Trophoblast cell (in vitro differentiated cells and primary cell): ENCODE measurements around the gene FBXO22.

Source experiments
- DNase-seq, 2 donors: peaks; one replicate each; pipeline ENCODE4 v3.0.0-alpha.2; 2016
- H2AFZ ChIP-seq: 2 replicates; pipeline ENCODE4 v1.6.1; 2013; ENCODE audit warnings: low read length, moderate library complexity, mild to moderate bottlenecking; ENCODE audit not compliant: insufficient read depth, poor library complexity
- H2AK5ac ChIP-seq: 2 replicates; pipeline ENCODE4 v1.6.1; 2013; ENCODE audit warnings: mild to moderate bottlenecking, low read length
- H2BK120ac ChIP-seq: 2 replicates; pipeline ENCODE4 v1.6.1; 2013; ENCODE audit warnings: low read length, mild to moderate bottlenecking, moderate library complexity; ENCODE audit not compliant: insufficient read depth, poor library complexity
- H2BK12ac ChIP-seq: 2 replicates; pipeline ENCODE4 v1.6.1; 2013; ENCODE audit warnings: mild to moderate bottlenecking, low read length, moderate library complexity
- H2BK5ac ChIP-seq: 2 replicates; pipeline ENCODE4 v1.6.1; 2013; ENCODE audit warnings: low read length, low read depth, moderate library complexity, mild to moderate bottlenecking; ENCODE audit not compliant: poor library complexity
- H3K14ac ChIP-seq: 2 replicates; pipeline ENCODE4 v1.6.1; 2013; ENCODE audit warnings: mild to moderate bottlenecking, low read length
- H3K18ac ChIP-seq: 2 replicates; pipeline ENCODE4 v1.6.1; 2013; ENCODE audit warnings: mild to moderate bottlenecking, low read length
- H3K23ac ChIP-seq: 2 replicates; pipeline ENCODE4 v1.6.1; 2013; ENCODE audit warnings: low read length
- H3K27ac ChIP-seq: 2 replicates; pipeline ENCODE4 v1.5.1; 2013; ENCODE audit warnings: low read depth, mild to moderate bottlenecking, inconsistent platforms, low read length, moderate library complexity
- H3K27me3 ChIP-seq: 2 replicates; pipeline ENCODE4 v1.6.1; 2013; ENCODE audit warnings: inconsistent platforms, mild to moderate bottlenecking, low read length, moderate library complexity; ENCODE audit not compliant: insufficient read depth
- H3K36me3 ChIP-seq, 2 experiments: 1 replicate in 1 of 2; 2 replicates in 1 of 2; pipeline ENCODE4 v1.6.1; 2013; ENCODE audit warnings: low read length in 2 of 2, mild to moderate bottlenecking in 2 of 2, moderate library complexity in 1 of 2; ENCODE audit not compliant: insufficient read depth in 2 of 2, control insufficient read depth in 1 of 2
- H3K4ac ChIP-seq: 2 replicates; pipeline ENCODE4 v1.6.1; 2013; ENCODE audit warnings: low read depth, mild to moderate bottlenecking, low read length, moderate library complexity
- H3K4me1 ChIP-seq, 2 experiments: 1 replicate in 1 of 2; 2 replicates in 1 of 2; pipeline ENCODE4 v1.6.1; 2013; ENCODE audit warnings: low read length in 2 of 2, mild to moderate bottlenecking in 2 of 2, moderate library complexity in 1 of 2; ENCODE audit not compliant: insufficient read depth in 2 of 2, control insufficient read depth in 1 of 2
- H3K4me2 ChIP-seq: 2 replicates; pipeline ENCODE4 v1.6.1; 2013; ENCODE audit warnings: inconsistent platforms, mild to moderate bottlenecking, low read length, moderate library complexity
- H3K4me3 ChIP-seq: 2 replicates; pipeline ENCODE4 v1.5.1; 2013; ENCODE audit warnings: mild to moderate bottlenecking, low read depth, low read length, inconsistent platforms
- H3K79me1 ChIP-seq: one replicate; pipeline ENCODE4 v1.6.1; 2013; ENCODE audit warnings: low read length
- H3K79me2 ChIP-seq: 2 replicates; pipeline ENCODE4 v1.6.1; 2013; ENCODE audit warnings: low read length, mild to moderate bottlenecking; ENCODE audit not compliant: control insufficient read depth, insufficient read depth, poor library complexity
- H3K9ac ChIP-seq: 2 replicates; pipeline ENCODE4 v1.6.1; 2013; ENCODE audit warnings: mild to moderate bottlenecking, low read length
- H3K9me3 ChIP-seq: 2 replicates; pipeline ENCODE4 v1.6.1; 2013; ENCODE audit warnings: low read depth, mild to moderate bottlenecking, control low read depth, inconsistent platforms, low read length; ENCODE audit not compliant: insufficient read depth
- H4K12ac ChIP-seq: 2 replicates; pipeline ENCODE4 v1.6.1; 2013; ENCODE audit warnings: low read depth, mild to moderate bottlenecking, low read length, moderate library complexity
- H4K8ac ChIP-seq: 2 replicates; pipeline ENCODE4 v1.6.1; 2013; ENCODE audit warnings: low read depth, mild to moderate bottlenecking, low read length, moderate library complexity
- H4K91ac ChIP-seq: one replicate; pipeline ENCODE4 v1.6.1; 2013; ENCODE audit warnings: low read depth, mild to moderate bottlenecking, low read length, moderate library complexity
- WGBS: extraction: QIAGEN DNeasy Blood & Tissue Kit; methylation state at CpG from one replicate; pipeline ENCODE4 v1.1.7; 2013; ENCODE audit warnings: missing lambda C conversion rate; ENCODE audit not compliant: insufficient read length, insufficient coverage; ENCODE audit errors: extremely low coverage; 5-methylcytosine and 5-hydroxymethylcytosine counted together

FBXO22 gene

DNA sequence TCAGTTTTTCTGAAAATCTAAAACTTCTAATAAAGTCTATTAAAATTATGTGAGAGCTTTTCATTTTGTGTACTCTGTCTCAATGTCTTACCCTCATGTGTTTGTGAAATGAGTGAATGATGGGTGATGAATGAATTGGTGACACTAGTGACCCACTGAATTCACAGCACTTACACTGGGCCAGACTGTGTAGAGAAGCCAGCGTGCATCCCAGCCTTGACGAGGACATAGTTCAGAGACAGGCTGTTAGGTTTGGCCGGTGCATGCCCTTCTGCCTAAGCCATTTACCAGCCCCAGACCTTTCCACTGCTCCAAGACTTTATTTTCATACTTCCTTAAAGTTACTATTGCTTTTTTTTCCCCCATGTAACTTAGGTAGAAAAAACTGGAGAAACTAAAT is 38.8 kb downstream of the FBXO22 start:
- H3K4me3 ChIP-seq: no peak overlapping the region
- H4K91ac ChIP-seq: no peak overlapping the region
- no peak overlapping the region for H2AK5ac ChIP-seq
- no peaks in the 10 kb centered on the region for H3K4me1 ChIP-seq
- no peaks in the 10 kb centered on the region for H3K9me3 ChIP-seq
- DNase-seq: no peak
- H2BK5ac ChIP-seq: no peak overlapping the region
- no peak overlapping the region for H3K9ac ChIP-seq
- no peaks in the 10 kb centered on the region for H3K27me3 ChIP-seq
- no peak overlapping the region for H3K23ac ChIP-seq
- no peak overlapping the region for H4K8ac ChIP-seq
- H3K79me2 ChIP-seq: no peaks in the 10 kb centered on the region
- no CpG with 5 or more reads among the region's 3 CpGs for WGBS
- H3K27ac ChIP-seq: no peak overlapping the region
- no peak overlapping the region for H2BK12ac ChIP-seq
- no peak overlapping the region for H2AFZ ChIP-seq
- no peak overlapping the region for H2BK120ac ChIP-seq
- H3K4ac ChIP-seq: no peak overlapping the region
- H3K4me2 ChIP-seq: no peak overlapping the region
- H3K79me1 ChIP-seq: no peaks in the 10 kb centered on the region
- no peak overlapping the region for H3K14ac ChIP-seq
- no peak overlapping the region for H4K12ac ChIP-seq
- peaks cover 0 to 5% of the 10 kb centered on the region in 2 experiments for H3K36me3 ChIP-seq
- no peak overlapping the region for H3K18ac ChIP-seq

DNA sequence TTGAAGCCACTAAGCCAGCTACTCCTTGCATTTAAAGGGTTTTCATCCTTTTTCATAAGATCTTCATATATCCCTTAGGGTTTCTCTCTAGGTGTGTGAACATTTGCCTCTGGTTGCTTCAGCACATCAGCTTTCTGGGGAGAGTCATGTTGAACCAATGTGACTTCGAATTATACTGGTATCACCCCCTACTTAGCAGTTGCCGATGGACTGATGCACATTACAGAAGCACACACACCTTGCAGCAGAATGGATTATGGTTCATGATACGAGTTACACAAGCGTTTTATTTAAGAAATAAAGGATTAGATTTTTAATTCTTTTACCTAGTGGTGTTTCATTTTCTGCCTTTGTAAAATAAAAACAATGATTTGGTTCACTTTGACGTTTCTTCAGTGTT is 39.6 kb downstream of the FBXO22 start:
- H3K18ac ChIP-seq: no peak overlapping the region
- no peak overlapping the region for H3K4me3 ChIP-seq
- no peak overlapping the region for H3K9ac ChIP-seq
- no peak overlapping the region for H3K4me2 ChIP-seq
- no peak overlapping the region for H2BK5ac ChIP-seq
- no peak overlapping the region for H4K91ac ChIP-seq
- H3K36me3 ChIP-seq: no peaks in the 10 kb centered on the region
- no peaks in the 10 kb centered on the region for H3K79me1 ChIP-seq
- no peak for DNase-seq
- H3K9me3 ChIP-seq: no peaks in the 10 kb centered on the region
- no peak overlapping the region for H4K12ac ChIP-seq
- no peaks in the 10 kb centered on the region for H3K4me1 ChIP-seq
- no peaks in the 10 kb centered on the region for H3K27me3 ChIP-seq
- no CpG with 5 or more reads among the region's 5 CpGs for WGBS
- no peak overlapping the region for H2AFZ ChIP-seq
- no peak overlapping the region for H4K8ac ChIP-seq
- H3K4ac ChIP-seq: no peak overlapping the region
- H2BK120ac ChIP-seq: no peak overlapping the region
- H2BK12ac ChIP-seq: no peak overlapping the region
- no peaks in the 10 kb centered on the region for H3K79me2 ChIP-seq
- H3K27ac ChIP-seq: no peak overlapping the region
- H3K23ac ChIP-seq: no peak overlapping the region
- H2AK5ac ChIP-seq: no peak overlapping the region
- H3K14ac ChIP-seq: no peak overlapping the region

DNA sequence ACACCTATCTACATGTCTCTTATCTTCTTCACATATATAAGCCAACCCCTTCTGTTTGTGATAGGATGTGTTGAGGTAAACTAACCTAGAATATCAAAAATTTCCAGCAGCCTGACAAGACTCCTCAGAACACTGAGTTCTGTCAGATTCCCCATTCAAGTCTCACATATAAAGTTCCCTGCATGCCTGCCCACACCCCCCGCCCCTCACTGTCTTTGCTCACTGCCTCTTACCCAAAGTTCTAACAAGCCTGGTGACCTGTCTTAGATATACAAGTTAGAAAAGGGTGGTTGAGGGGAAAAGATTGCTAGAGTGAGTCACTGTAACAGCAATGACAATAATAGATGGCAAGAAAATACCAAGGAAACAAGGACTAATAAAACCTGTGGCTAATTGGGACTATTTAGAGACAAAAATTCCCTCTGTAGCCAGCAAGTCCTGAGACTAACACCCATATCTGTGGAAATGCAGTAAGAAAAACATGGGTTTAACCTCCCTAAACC is 40.1 kb downstream of the FBXO22 start:
- Histone ChIP-seq H3K4ac (no peak overlapping the region), H3K4me2 (no peak overlapping the region), H2AFZ (no peak overlapping the region), H3K9ac (no peak overlapping the region), H4K8ac (no peak overlapping the region), H3K18ac (no peak overlapping the region), H3K9me3 (no peaks in the 10 kb centered on the region), H2BK120ac (no peak overlapping the region), H3K79me2 (no peaks in the 10 kb centered on the region), H2BK5ac (no peak overlapping the region), H3K14ac (no peak overlapping the region), H2BK12ac (no peak overlapping the region), H3K4me3 (no peak overlapping the region), H3K23ac (no peak overlapping the region), H4K91ac (no peak overlapping the region), H4K12ac (no peak overlapping the region), H3K27ac (no peak overlapping the region), H3K79me1 (no peaks in the 10 kb centered on the region), H2AK5ac (no peak overlapping the region), H3K36me3 (no peaks in the 10 kb centered on the region), H3K27me3 (no peaks in the 10 kb centered on the region), H3K4me1 (no peaks in the 10 kb centered on the region)
- DNase-seq: no peak
- WGBS: no CpG with 5 or more reads among the region's 1 CpG

DNA sequence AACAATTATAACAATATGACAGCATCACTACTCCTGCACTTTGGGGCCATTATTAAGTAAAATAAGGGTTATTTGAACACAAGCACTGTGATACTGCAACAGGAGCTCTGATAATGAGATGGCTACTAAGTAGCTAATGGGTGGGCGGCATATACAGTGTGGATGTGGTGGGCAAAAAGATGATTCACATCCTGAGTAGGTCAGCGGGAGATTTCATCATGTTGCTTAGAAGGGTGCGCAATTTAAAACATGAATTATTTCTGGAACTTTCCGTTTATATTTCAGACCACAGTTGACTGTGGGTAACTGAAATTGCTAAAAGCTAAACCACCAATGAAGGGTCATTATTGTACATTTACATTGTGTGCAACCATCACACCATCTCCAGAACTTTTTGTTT is 42.3 kb downstream of the FBXO22 start:
- no peak overlapping the region for H3K4me2 ChIP-seq
- H3K36me3 ChIP-seq: no peaks in the 10 kb centered on the region
- no peaks in the 10 kb centered on the region for H3K79me2 ChIP-seq
- H3K79me1 ChIP-seq: no peaks in the 10 kb centered on the region
- no peak overlapping the region for H3K14ac ChIP-seq
- no peak overlapping the region for H3K4ac ChIP-seq
- H3K4me3 ChIP-seq: no peak overlapping the region
- no peak overlapping the region for H2BK12ac ChIP-seq
- H4K8ac ChIP-seq: no peak overlapping the region
- no peak for DNase-seq
- no peaks in the 10 kb centered on the region for H3K9me3 ChIP-seq
- H4K12ac ChIP-seq: no peak overlapping the region
- no peaks in the 10 kb centered on the region for H3K27me3 ChIP-seq
- H3K27ac ChIP-seq: no peak overlapping the region
- H3K4me1 ChIP-seq: no peaks in the 10 kb centered on the region
- WGBS: no CpG with 5 or more reads among the region's 4 CpGs
- no peak overlapping the region for H2BK120ac ChIP-seq
- no peak overlapping the region for H3K23ac ChIP-seq
- no peak overlapping the region for H3K9ac ChIP-seq
- H2AK5ac ChIP-seq: no peak overlapping the region
- no peak overlapping the region for H2AFZ ChIP-seq
- H3K18ac ChIP-seq: no peak overlapping the region
- no peak overlapping the region for H2BK5ac ChIP-seq
- H4K91ac ChIP-seq: no peak overlapping the region
